WERI-Rb-1 (cell line): ENCODE measurements around the gene CHST5.
"Not testable (repeated sequence)": the region's sequence is repeated elsewhere in the genome, so short reads cannot be mapped to it uniquely, and the experiment has no call there.

Experiments
- DNase-seq: peaks from one replicate; pipeline ENCODE4 v3.0.0-alpha.2; 2020
- H3K27ac ChIP-seq: fragments of 250-450 bp; sonication (Bioruptor Pico); 2 replicates; pipeline ENCODE4 v1.5.1; 2020; ENCODE audit warnings: mild to moderate bottlenecking, moderate library complexity
- H3K27me3 ChIP-seq: fragments of 250-450 bp; sonication (Bioruptor Pico); 2 replicates; pipeline ENCODE4 v1.5.1; 2021; ENCODE audit warnings: mild to moderate bottlenecking, low read depth, moderate library complexity; ENCODE audit not compliant: insufficient read depth, severe bottlenecking
- H3K36me3 ChIP-seq: fragments of 250-450 bp; sonication (Bioruptor Pico); 2 replicates; pipeline ENCODE4 v1.5.1; 2020; ENCODE audit warnings: mild to moderate bottlenecking, moderate library complexity
- H3K4me3 ChIP-seq: 2 replicates; pipeline ENCODE4 v1.5.1; 2011; ENCODE audit warnings: low read depth, mild to moderate bottlenecking, control low read depth, low read length
- H3K9me3 ChIP-seq: fragments of 250-450 bp; sonication (Bioruptor Pico); 2 replicates; pipeline ENCODE4 v1.5.1; 2021; ENCODE audit warnings: mild to moderate bottlenecking, moderate library complexity; ENCODE audit not compliant: severe bottlenecking
- TF ChIP-seq, protein P1 (sequence below): IDR thresholded peaks from 2 replicates; pipeline ENCODE4 v1.5.1; 2011; ENCODE audit warnings: low read depth, mild to moderate bottlenecking, control low read depth, inconsistent platforms, low read length

The CHST5 gene

DNA sequence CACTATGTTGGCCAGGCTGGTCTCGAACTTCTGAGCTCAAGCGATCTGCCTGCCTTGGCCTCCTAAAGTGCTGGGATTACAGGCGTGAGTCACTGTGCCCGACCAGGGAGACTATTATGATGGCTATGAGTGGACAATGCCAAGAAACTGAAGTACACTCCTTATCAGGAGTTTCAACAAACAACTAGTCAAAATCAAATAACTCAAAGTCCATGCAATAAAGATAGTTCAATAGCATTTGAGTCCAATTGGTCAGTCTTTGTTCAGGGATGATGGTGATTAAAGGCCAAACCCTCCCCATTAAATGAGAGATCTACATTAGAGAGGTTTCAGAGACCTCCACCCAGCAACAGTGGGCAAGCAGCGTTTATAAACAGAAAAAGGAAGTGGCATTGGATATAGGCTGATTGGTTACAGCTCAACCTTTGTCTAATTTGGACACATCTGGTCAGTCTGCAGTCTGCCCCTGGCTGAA is 8.0 kb downstream of the CHST5 start:
- no peaks in the 10 kb centered on the region for H3K36me3 ChIP-seq
- no peaks in the 10 kb centered on the region for H3K27me3 ChIP-seq
- H3K27ac ChIP-seq: no peak overlapping the region
- no peaks in the 10 kb centered on the region for H3K9me3 ChIP-seq
- no peak for DNase-seq
- H3K4me3 ChIP-seq: no peak overlapping the region
- TF ChIP-seq, protein P1, sequence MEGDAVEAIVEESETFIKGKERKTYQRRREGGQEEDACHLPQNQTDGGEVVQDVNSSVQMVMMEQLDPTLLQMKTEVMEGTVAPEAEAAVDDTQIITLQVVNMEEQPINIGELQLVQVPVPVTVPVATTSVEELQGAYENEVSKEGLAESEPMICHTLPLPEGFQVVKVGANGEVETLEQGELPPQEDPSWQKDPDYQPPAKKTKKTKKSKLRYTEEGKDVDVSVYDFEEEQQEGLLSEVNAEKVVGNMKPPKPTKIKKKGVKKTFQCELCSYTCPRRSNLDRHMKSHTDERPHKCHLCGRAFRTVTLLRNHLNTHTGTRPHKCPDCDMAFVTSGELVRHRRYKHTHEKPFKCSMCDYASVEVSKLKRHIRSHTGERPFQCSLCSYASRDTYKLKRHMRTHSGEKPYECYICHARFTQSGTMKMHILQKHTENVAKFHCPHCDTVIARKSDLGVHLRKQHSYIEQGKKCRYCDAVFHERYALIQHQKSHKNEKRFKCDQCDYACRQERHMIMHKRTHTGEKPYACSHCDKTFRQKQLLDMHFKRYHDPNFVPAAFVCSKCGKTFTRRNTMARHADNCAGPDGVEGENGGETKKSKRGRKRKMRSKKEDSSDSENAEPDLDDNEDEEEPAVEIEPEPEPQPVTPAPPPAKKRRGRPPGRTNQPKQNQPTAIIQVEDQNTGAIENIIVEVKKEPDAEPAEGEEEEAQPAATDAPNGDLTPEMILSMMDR: no peak

DNA sequence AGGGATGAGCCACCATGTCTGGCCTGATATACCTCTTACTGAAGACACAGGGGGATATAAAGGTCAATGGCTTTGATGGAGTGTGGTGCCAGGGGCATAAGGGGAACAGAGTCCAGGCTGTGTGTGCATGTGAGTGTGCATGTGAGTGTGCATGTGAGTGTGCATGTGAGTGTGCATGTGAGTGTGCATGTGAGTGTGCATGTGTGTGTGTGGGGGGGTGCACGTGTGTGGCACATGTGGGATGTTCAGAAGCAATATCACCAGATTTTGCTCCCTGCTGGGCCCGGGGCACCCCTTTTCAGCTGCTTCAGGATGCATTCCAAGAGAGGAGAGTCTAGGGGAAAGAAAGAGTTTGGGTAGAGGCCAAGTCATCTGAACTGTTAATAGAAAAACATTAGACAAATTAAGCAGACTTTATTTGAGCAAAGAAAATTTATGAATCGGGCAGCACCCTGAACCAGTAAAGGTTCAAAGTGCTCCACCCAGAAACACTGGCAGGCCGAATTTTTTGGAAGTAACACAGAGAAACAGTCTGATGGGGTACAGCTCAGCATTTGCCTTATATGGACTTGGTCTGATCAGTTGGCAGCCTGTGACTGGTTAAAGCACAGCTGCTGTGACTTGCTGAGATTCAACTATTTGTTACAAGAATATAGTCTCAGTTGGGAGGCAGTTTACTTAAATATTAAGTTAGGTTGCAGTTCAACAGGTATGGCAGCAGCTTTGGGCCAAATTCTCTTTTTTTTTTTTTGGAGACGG is 9.7 kb downstream of the CHST5 start:
- Histone ChIP-seq H3K9me3 (no peaks in the 10 kb centered on the region), H3K27ac (no peak overlapping the region), H3K4me3 (no peak overlapping the region), H3K36me3 (no peaks in the 10 kb centered on the region), H3K27me3 (no peaks in the 10 kb centered on the region)
- TF ChIP-seq, protein P1: no peak
- no peak for DNase-seq

DNA sequence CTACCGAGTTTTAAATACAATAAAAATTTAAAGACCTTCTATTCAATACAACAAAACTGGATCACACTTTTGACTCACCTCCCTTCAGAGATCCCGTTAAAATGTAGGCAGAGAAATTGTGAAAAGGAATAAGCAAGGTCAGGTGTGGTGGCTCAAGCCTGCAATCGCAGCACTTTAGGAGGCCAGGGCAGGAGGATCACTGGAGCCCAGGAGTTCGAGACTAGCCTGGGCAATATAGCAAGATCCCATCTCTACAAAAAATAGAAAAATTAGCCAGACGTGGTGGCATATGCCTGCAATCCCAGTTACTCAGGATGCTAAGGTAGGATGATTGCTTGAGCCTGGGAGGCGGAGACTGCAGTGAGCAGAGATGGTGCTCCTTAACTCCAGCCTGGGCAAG is 16.7 kb downstream of the CHST5 start:
- TF ChIP-seq, protein P1: no peak
- no peak for DNase-seq
- no peaks in the 10 kb centered on the region for H3K36me3 ChIP-seq
- no peaks in the 10 kb centered on the region for H3K27me3 ChIP-seq
- H3K9me3 ChIP-seq: no peaks in the 10 kb centered on the region
- H3K4me3 ChIP-seq: no peak overlapping the region
- no peak overlapping the region for H3K27ac ChIP-seq

DNA sequence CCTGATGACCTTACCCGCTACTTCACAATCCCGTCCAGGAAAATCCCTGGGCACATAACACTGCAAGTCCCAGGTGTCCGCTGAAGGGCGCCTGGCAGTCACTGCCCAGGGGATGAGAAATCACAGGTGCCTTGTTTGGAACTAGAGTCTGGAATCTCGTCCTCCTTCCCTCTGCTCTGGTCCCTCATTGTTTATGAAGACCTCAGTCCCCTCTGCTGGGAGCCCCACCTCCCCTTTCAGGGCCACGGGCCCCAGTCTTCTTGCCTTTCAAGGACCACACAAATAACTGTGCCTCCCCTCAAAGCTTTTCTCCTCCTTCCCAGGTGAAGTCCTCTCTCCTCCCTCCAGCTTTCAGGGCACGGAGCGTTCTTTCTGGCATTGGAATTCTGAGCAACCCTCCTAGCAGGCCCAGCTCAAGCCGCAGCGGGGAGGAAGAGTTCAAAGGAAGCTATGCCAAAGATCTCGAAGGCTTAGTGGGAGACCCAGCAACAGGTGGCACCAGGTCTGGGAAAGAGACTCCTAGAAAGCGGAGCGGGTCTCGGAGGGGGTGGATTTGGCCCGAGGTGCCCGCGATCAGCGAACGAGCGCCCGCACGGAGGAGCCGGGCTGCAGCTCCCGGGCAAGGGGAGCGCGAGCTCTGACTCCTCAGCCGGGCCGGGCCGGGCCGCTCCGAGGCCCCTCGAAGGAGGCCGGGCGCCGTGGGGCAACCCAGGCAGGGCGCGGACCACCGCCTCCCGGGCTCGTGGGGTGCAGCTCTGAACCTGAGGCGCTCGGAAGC is 19.5 kb downstream of the CHST5 start:
- Histone ChIP-seq H3K4me3 (peak overlapping the region; percentile 83), H3K27ac (peak overlapping the region; percentile 76)
- H3K27me3 ChIP-seq, H3K9me3 ChIP-seq, H3K36me3 ChIP-seq: not testable (repeated sequence)
- peak; percentile 43 for DNase-seq

DNA sequence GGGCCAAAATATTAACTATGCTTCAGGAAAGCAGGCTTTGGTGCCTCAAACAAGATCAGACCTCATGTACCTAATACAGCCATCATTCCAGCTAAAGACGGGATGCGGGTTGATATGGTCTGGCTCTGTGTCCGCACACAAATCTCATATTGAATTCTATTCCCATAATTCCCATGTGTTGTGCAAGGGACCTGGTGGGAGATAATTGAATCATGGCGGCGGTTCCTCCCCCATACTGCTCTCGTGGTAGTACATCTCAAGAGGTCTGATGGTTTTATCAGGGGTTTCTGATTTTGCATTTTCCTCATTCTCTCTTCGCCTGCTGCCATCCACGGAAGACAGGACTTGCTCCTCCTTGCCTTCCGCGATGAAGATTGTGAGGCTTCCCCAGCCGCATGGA is 21.6 kb downstream of the CHST5 start:
- H3K27ac ChIP-seq: no peak overlapping the region
- no peak overlapping the region for H3K4me3 ChIP-seq
- TF ChIP-seq, protein P1: no peak
- no peaks in the 10 kb centered on the region for H3K27me3 ChIP-seq
- H3K9me3 ChIP-seq: no peaks in the 10 kb centered on the region
- no peaks in the 10 kb centered on the region for H3K36me3 ChIP-seq
- DNase-seq: no peak

DNA sequence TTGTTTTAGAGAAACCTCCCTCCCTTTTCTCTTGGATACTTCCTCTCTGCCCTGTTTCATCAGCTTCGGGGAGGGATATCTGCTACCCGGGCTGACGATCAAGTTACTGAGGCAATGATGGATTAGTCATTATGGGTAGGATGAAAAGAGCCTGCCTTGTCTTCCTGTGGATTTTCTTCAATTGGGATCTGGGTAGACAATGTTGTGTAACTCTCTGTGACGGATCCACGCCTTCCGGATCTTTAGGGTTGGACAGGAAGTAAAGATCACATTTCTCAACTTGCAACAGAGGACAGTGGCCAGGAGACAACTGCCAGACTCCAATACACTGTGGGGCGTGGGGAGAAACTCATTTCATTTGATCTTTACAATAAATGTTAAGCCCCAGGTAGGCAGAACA is 29.3 kb downstream of the CHST5 start:
- H3K27ac ChIP-seq: no peak overlapping the region

More for the DNA sequence above, 29.3 kb downstream of the CHST5 start:
- H3K9me3 ChIP-seq: no peaks in the 10 kb centered on the region
- H3K4me3 ChIP-seq: no peak overlapping the region
- TF ChIP-seq, protein P1: no peak
- H3K27me3 ChIP-seq: no peaks in the 10 kb centered on the region
- no peaks in the 10 kb centered on the region for H3K36me3 ChIP-seq
- no peak for DNase-seq
